ENCODE results near the gene CACNA1H.

- TF ChIP-seq EZH2 (IDR thresholded peaks at IDR 0.05; ENCODE audit: borderline replicate concordance, low read depth, low read length, poor library complexity, severe bottlenecking), result no peak
- no peak for TF ChIP-seq CTCF (conservative IDR thresholded peaks at IDR 0.05; ENCODE audit: low read depth, low read length)
These were observed 15.3 kb upstream of the CACNA1H start for GRCh38 chr16:1137604-1138003.

All from A673 (cell line).